Transverse colon (tissue), 4 donors: Measurements from ENCODE around the gene ENPP3. TPM values are rescaled to one million over a fixed set of nuclear protein-coding genes. Genes with fewer than 3 reads are reported as not detected.

Experiments used
- DNase-seq: peaks from one replicate; pipeline ENCODE4 v3.0.0-alpha.2; 2019
- H3K27ac ChIP-seq, 4 donors: fragments of 200-600 bp; sonication (generic); 2 replicates each; pipeline ENCODE4 v1.5.1; 2016 to 2018; ENCODE audit warnings: inconsistent platforms in 4 of 4
- H3K27me3 ChIP-seq: fragments of 200-600 bp; sonication (generic); 2 replicates; pipeline ENCODE4 v1.5.1; 2017; ENCODE audit warnings: inconsistent platforms
- H3K36me3 ChIP-seq, 4 donors: fragments of 200-600 bp; sonication (generic); 2 replicates each; pipeline ENCODE4 v1.5.1; 2017 to 2019; ENCODE audit warnings: inconsistent platforms in 4 of 4
- H3K4me1 ChIP-seq, 4 donors: fragments of 200-600 bp; sonication (generic); 2 replicates each; pipeline ENCODE4 v1.5.1; 2017 to 2020; ENCODE audit warnings: inconsistent platforms in 4 of 4
- H3K4me3 ChIP-seq, 4 donors: fragments of 200-600 bp; sonication (generic); 1 replicate in 1 of 4; 2 replicates in 3 of 4; pipeline versions ENCODE4 v1.5.1 to v1.6.1; 2017 to 2019; ENCODE audit warnings: inconsistent platforms in 4 of 4
- H3K9me3 ChIP-seq, 2 donors: fragments of 200-600 bp; sonication (generic); 2 replicates each; pipeline ENCODE4 v1.5.1; 2017 to 2019; ENCODE audit warnings: inconsistent platforms in 2 of 2
- EP300 ChIP-seq: sonication (generic); formaldehyde crosslinking; IDR thresholded peaks from one replicate; pipeline ENCODE4 v1.6.1; 2017; ENCODE audit warnings: antibody characterized with exemption, low read depth
- POLR2AphosphoS5 ChIP-seq, 3 donors: sonication (generic); formaldehyde crosslinking; IDR thresholded peaks; one replicate each; pipeline ENCODE4 v1.6.1; 2016; ENCODE audit warnings: antibody characterized with exemption in 3 of 3
- WGBS, 2 donors: methylation state at CpG; one replicate each; pipeline ENCODE4 v1.1.5; 2018; ENCODE audit warnings: low coverage in 1 of 2; 5-methylcytosine and 5-hydroxymethylcytosine counted together
- in situ Hi-C, 4 donors: fragments of 200-750 bp; cut with MboI; loops; one replicate each; pipeline versions ENCODE4 v1.15.0 to v1.15.1; 2017; ENCODE audit warnings: low sequenced_read_pairs in 3 of 4, low pct_ligation_motif_present in 1 of 4, low pct_unique_long_range_greater_than_20kb in 1 of 4
- intact Hi-C: fragments of 100-400 bp; cut with DNase I; formaldehyde crosslinking; loops from one replicate; pipeline ENCODE4 v1.15.1; 2023; ENCODE audit warnings: low total_unique reads
- small RNA-seq, 4 donors: library from RNA; depleted of rRNA; stranded (forward); fragments of <200 nt; gene quantifications; one replicate each; pipeline ENCODE3, GENCODE V24; 2016
- total RNA-seq, 4 donors: library from RNA; depleted of rRNA; stranded (reverse); fragments of >200 nt; gene quantifications; one replicate each; pipeline ENCODE4 v1.1.0, GENCODE V29; 2016
- TF ChIP-seq, protein P1 (sequence below), 5 experiments: fragments of 200-600 bp in 3 of 5; fragments of 450-650 bp in 2 of 5; sonication (generic) in 3 of 5; IDR thresholded peaks; 1 replicate in 2 of 5; 2 replicates in 3 of 5; pipeline ENCODE4 v1.5.1; 2016 to 2017; ENCODE audit warnings: antibody characterized with exemption in 5 of 5, inconsistent platforms in 3 of 5, mild to moderate bottlenecking in 2 of 5, moderate library complexity in 1 of 5

ENPP3 gene
- total RNA-seq, 4 donors from 2014 or later: 4.6 to 28.1 (median 20.6) TPM

DNA sequence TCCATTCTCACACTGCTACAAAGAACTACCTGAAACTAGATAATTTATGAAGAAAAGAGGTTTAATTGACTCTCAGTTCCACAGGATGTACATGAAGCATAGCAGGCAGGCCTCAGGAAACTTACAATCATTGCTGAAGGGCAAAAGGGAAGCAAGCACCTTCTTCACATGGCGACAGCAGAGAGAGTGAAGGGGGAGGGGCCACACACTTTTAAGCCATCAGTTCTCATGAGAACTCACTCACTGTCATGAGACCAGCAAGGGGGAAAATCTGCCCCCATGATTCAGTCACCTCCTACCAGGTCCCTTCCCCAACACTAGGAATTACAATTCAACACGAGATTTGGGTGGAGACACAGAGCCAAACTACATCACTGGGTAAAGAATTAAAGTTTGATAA is 158.3 kb downstream of the ENPP3 start:
- H3K36me3 ChIP-seq: no peaks in the 10 kb centered on the region
- H3K4me1 ChIP-seq: no peaks in the 10 kb centered on the region
- no peak overlapping the region for H3K27ac ChIP-seq
- no peaks in the 10 kb centered on the region for H3K9me3 ChIP-seq
- 72% methylated on average over 2 of the region's 2 CpGs; no CpG with 5 or more reads in 1 of the 2 donors for WGBS, 2 donors
- no peak overlapping the region for H3K4me3 ChIP-seq
- TF ChIP-seq, protein P1, sequence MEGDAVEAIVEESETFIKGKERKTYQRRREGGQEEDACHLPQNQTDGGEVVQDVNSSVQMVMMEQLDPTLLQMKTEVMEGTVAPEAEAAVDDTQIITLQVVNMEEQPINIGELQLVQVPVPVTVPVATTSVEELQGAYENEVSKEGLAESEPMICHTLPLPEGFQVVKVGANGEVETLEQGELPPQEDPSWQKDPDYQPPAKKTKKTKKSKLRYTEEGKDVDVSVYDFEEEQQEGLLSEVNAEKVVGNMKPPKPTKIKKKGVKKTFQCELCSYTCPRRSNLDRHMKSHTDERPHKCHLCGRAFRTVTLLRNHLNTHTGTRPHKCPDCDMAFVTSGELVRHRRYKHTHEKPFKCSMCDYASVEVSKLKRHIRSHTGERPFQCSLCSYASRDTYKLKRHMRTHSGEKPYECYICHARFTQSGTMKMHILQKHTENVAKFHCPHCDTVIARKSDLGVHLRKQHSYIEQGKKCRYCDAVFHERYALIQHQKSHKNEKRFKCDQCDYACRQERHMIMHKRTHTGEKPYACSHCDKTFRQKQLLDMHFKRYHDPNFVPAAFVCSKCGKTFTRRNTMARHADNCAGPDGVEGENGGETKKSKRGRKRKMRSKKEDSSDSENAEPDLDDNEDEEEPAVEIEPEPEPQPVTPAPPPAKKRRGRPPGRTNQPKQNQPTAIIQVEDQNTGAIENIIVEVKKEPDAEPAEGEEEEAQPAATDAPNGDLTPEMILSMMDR (IDR thresholded peaks at IDR 0.05): no peak
- no peak for TF ChIP-seq POLR2AphosphoS5 (IDR thresholded peaks at IDR 0.05)
- no peak for TF ChIP-seq EP300
- no peaks in the 10 kb centered on the region for H3K27me3 ChIP-seq
- no peak for DNase-seq
- intact Hi-C loops (no loop called here), in situ Hi-C loops (no loop called here)

Small RNA genes lying within 50 kb of the gene (small RNA-seq; reads per million reads assigned to genes)
- gene MIR548H5 (0 reads per million in 4 donors), gene RNU4-18P (0 reads per million in 4 donors)

Other genes with a start within 250 kb of the ENPP3 start
- gene ARG1, start 64.1 kb upstream of the ENPP3 start, total RNA-seq: not detected
- gene MED23, start 9.1 kb upstream of the ENPP3 start, total RNA-seq: 10 to 100 TPM; 11.6 to 47.6 (median 37.9) TPM
- gene OR2A4, start 64.1 kb downstream of the ENPP3 start, total RNA-seq: not detected
- gene CTAGE9, start 73.7 kb downstream of the ENPP3 start, total RNA-seq: not detected
- 10 to 100 TPM in 3 of 4 donors, 1 to 10 TPM in 1; 3.4 to 24.0 (median 22.8) TPM for gene ENPP1, start 170.7 kb downstream of the ENPP3 start, total RNA-seq